NK-92 (cell line): ENCODE results near the gene LILRA6.
"Not testable (repeated sequence)": the region's sequence is repeated elsewhere in the genome, so short reads cannot be mapped to it uniquely, and the experiment has no call there.

ENCODE experiments used
- DNase-seq: peaks from one replicate; lab custom pipeline; 2025; ENCODE audit not compliant: unreplicated experiment; lab: John Stamatoyannopoulos, UW

Gene LILRA6

DNA sequence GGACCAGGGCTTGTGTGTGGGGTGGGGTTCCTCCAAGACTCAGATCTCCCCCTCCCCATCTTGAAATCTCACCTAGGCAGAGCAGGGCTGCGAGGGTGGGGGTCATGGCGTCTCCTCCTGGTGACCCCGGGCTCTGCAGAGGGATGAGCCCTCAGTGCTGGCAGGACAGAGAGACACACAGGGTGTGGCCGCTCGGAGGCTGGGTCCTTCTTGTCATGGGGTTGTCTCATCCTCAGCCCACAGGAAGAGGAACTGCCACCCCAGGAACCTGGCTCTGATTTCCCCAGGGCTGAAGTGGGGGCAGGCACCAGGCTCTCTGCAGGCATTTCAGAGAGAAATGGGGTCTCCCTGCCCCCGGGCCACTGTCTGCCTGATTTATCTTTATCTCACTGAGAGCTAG, at the start of gene LILRA6:
TSS of gene LILRA6 (minus strand) at position 145 of the 400 bp plus-strand sequence.
- not testable (repeated sequence) for DNase-seq

DNA sequence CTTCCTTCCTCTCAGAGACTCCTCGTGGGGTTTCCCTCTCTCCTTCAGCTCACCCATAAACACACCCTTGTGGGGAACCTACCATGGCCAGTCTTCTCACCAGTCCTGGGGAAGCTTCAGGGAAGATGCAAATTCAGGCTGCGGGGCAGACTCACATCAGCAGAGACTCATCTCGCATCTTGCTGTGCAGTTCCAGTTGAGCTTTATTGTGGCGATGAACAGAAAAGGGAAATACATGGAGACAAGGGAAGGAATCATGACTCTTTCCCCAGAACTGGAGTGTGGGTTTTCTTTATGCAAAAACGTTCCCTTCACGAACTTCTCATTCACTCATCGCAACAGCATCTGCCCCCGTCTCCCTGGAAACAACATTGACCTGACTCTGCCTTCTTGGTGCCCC, 46.6 kb upstream of the LILRA6 start:
- not testable (repeated sequence) for DNase-seq

DNA sequence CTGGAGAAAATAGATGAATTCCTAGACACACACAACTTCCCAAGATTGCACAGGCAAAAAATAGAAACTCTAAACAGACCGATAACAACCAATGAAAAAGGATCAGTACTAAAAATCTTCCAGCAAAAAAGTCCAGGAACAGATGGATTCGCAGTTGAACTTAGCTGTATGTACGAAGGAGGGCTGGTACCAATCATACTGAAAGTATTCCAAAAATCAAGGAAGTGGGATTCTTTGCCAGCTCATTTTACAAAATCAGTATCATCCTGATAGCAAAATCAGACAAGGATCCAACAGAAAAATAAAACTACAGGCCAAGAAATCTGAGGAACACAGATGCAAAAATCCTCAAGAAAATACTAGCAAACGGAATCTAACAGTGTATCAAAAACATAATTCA, 44.9 kb upstream of the LILRA6 start:
- DNase-seq = no peak

DNA sequence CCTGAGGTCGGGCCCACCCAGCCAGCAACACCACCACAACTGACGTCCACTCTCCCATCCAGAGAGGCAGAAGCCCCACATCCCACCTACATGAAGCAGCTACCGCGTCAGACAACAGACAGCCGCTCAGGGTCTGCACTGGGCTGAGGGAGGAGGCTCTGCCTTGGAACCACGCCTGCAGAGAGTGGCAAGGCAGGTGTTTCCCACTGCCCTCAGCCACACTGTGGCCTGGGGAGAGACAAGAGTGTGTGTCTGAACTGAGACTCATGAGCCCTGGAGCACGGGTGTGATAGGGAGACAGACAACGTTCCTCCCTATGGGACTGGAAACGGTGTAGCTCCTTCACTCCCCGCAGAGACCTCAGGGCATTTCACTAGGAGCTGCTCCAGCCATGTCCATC, 43.7 kb upstream of the LILRA6 start:
- not testable (repeated sequence) for DNase-seq

DNA sequence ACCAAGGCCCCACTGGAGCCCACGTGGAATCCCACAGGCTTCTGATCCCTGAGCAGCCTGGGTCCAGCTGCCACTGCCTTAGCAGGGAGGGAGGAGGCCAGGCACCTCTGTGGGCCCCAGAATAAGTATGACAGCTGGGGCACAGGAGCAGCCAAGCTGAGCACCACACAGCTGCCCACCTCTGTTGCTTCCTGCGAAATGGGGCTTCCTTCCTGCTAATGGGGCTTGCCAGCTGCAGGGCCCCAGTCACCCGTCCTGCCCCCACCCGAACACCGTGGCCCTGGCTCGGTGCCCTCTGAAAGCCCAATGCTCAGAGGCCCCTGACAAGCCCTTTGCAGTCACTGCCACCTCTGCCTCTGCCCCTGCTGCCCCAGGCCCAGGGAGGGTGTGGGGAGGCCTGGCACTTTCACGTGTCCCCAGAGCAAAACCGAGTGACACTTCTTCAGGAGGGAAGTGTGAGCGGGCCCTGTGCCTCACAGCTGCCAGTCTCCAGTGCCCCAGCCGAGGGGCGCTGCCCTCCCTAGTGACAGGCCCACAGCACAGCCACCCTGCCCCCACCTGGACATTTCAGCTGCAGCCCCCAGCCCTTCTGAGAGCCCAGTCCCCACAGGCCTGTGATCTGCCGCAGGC, 43.0 kb upstream of the LILRA6 start:
- DNase-seq = not testable (repeated sequence)

DNA sequence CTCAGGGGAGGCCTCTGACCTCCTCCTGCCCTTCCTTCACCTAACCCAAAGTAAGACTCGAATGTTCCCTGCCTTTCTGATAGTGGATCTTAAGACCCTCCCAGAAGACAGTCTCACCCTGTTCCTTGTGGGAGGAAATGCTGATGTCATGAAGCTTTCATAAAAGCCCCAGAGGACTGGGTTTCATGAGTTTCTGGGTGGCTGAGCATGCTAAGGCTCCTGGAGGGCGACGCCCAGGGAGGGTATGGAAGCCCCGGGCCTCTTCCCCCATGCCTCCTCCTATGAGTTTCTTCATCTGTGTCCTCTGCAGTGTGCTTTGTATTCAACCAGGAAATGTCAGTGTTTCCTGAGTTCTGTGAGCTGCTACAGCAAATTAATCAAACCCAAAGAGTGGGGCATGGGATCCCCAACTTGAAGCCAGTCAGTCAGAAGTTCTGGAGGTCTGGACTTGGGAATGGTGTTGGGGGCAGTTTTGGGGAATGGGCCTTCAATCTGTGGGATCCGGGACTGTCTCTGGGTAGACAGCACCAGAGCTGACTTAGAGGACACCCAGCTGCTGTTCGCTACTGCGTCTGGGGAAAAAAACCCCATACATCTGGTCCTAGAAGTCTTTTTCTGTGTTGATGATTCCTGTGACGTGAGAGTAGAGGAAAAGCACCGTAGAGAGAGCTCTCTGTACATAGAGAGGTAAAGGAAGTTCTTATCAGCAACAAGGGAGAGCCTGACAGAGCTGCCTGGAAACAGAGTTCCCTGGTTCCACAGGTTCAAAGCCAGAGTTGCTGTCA, 40.3 kb upstream of the LILRA6 start:
- no peak for DNase-seq

DNA sequence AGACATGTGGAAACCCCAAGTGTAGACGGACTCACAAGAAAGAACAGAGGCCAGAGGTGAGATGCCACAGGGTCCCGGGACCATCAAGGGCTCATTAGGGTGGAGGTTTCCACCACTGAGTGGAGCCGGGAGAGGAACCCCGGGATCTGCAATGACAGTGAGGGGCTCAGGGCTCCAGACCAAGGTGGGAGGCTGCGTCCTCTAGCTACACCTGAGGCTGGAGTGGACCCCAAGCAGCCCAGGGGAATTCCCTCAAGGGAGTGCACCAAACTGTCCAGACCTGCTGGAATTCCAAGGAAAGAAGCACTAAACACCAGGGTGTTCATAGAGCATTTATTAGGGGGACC, 39.1 kb upstream of the LILRA6 start:
- DNase-seq = not testable (repeated sequence)

DNA sequence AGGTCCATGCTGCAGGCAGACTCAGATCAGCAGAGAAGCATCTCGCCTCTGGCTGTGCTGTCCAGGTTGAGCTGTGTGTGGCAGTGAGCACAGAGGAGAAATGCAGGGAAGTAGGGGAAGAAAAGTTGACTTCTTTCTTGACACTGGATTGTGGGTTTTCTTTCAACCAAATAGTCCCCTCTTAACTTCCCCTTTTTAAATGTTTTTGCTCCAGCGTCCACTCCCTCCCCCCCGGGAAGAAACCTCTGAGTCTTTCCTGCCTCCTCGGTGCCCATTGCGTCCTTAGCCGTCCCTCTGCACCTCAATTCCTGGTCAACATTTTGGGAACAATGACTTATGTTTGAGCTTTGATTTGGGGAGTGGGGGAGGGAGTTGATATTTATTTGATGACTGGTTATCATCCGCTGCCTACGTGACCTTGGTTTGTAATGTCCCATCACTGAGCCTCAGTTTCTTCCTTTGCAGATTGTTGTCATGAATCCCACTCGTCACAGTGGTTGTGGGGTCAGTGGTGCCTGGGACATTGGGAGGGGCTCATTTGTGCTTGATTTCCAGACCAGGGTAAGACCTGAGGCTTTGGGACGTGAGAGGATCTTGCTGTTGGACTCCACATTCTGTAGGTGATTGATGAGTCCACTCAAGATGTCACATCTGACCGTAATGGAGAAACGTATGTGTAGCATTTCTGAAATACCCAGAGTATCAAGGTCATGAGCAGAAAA, 38.6 kb upstream of the LILRA6 start, which contains the start of gene LILRB2:
TSS of gene LILRB2 (minus strand) at position 104 of the 722 bp plus-strand sequence. CDS start 614 bp downstream, outside the sequence.
- DNase-seq = no peak

DNA sequence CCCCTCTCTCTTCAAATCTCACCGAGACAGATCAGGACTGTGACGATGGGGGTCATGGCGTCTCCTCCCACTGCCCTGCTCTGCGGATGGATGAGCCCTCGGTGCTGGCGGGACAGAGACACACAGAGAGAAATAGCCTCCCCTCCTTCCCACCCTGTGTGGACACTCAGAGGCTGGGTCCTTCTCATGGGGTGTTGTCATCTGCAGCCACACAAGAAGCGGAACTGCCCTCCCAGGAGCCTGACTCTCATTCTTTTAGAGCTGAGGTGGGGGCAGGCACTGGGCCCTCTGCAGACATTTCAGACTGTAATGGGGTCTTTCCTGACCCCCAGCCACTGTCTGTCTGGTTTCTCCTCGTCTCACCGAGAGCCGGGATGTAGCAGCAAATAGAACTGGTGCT, 37.9 kb upstream of the LILRA6 start:
- DNase-seq = not testable (repeated sequence)

DNA sequence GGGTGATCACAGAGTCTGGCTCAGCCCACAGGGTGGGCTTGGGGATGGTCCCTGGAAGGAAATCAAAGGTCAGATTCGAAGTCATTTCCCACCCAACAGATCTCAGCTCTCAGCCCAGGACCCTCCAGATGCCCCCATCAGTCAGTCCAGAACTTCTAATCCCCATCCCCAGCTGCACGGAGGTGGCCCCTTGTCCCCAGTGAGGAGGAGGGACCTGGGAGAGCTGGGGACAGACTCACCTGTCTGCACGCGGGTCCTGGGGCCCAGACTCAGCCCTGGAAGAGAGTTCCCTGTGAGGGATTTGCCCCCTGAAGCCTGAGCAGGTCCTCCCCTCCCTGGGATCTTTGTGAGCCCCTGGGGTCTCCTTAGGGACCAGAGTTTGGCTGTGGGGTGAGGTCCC, 37.4 kb upstream of the LILRA6 start:
- DNase-seq = not testable (repeated sequence)

DNA sequence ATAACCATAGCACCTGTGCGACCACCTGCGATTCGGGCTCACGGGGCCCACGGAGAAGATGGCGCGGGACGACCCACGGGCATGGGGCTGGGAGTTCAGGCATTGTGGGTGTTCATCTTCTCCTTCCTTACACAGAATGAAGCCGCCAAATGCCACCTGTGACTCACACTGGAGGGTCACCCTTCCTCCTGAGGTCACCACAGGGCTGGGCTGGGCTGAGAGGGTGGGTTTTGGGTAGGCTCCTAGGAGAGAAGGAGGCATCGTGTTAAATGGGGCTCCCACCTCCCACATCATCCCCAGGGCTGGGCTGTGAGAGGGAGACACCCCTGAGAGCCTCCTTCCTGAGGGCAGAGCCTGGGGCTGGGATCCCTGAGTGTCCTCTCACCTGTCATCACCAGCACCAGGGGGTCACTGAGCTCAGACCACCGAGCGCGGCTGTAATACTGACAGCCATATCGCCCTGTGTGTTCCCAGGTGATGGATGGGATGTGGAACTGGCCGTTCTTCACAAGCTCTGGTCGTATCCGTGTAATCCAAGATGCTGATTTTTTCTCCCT, 36.9 kb upstream of the LILRA6 start:
- DNase-seq = no peak

DNA sequence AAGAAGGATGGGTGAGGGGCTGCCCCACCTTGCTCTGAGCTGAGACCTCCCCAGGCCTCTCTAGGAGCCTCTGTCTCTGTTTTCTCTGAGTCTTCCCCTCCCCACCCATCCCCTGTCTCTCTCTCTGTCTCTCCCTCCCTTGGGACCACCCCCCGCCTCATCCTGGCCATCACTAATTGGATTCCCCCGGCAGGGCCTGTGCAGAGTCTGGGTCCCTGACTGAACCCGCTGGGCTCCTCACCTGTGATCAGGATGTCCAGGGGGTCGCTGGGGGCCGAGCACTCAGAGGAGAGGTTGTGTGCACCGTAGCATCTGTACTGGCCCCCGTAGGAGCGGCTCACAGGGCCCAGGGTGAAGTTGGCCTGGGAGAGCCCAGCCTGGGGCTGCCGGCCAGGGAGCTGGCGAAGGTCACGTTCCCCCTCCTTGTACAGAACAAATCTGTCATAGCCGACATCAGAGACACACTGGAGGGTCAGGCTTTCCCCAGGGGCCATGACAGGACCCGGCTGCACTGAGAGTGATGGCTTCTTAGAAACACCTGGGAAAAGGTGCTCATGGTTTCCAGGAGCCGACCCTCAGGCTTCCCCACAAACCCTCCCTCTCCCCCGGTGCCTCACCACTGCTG, 36.1 kb upstream of the LILRA6 start:
- DNase-seq = not testable (repeated sequence)

DNA sequence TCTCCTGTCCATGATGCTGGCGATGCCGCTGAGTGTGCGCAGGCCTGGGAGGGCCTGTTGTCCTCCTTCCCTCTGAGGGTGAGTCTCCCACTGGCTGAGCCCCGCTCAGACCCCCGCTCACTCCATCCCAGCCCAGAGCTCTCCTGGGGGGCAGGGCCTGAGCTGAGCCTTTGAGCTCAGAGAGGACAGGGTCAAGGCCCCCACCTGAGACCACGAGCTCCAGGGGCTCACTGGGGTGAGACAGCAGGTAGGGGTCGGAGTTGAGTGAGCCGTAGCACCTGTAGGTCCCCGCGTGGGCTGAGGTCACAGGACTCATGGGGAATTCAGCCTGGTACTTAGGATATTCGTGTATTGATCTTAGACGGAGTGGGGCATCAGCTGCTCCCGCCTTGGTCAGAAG, 35.5 kb upstream of the LILRA6 start:
- not testable (repeated sequence) for DNase-seq

DNA sequence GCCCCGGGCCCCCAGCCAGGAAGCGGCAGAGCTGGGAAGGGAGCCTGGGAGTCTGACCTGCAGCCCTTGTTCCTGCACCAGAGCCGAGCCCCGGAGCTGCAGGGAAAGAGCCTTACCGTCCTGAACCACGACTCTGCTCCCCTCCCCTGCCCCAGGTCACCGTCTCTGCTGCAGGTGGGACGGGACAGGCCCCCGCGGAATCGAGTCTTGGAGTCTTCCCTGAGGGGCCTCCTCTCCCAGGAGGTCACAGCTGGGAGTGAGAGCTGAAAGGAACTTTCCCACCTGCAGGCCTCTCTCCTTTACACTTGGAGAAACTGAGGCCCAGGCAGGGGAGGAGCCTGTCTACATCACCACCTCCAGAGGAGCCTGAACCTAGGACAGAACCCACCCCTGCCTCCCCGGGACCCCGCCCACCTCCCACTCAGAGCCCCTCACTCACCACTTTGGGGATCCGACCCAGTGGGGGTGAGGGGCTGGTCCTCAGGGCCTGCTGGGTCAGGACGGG, 34.6 kb upstream of the LILRA6 start:
- not testable (repeated sequence) for DNase-seq

DNA sequence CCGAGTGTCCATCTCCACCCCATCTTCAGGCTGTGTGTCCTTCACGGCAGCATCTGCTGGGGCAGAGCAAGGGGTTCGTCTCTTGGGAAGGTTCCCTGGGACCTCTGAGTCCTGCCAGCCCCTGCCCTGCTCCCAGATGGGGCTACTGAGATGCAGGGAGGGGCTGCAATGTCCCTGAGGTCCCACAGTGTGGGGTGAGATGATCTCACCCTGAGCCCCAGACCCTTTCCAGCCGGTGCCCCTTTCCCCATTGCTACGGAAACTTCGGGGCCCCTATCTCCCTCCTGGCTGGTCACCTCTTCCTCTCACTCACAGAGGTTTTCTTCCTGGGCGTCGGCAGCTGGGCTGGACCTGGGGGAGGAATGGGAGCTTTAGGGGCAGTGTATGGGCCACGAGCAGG, 33.4 kb upstream of the LILRA6 start:
- no peak for DNase-seq

DNA sequence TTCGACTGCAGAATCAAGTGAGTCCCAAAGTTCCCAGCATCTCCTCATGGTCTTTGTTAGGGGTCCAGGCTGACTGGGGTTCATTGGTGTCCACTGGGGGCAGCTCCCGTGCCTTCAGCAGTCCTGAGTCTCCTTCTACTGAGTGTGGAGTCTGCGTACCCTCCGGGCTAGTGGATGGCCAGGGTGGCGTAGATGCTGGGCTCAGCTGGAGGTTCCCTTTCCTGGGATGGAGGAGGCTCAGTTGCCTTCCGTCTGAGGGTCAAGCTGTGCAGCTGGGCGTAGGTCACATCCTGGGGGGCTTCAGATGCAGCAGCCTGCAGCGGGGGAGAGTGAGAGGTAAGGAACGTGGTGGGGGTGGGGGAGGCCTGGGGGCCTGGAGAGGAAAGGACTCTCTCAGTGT, 31.9 kb upstream of the LILRA6 start:
- DNase-seq = not testable (repeated sequence)

DNA sequence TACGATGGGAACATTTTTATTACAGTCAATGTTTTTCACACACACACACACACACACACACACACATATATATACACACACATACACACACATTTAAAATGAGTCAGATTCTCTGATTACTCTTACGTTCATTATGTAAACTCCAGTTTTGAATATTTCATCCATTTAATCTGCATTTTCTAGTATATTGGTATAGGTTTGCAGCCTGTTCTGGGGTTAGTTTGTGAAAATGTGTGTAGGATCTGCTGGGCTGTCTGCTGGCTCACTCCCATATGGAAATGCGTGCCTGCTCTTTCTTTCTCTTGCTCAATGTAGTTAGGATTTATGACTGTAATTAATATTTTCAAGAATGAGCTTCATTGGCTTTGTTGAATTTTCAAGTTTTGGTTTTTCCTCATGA, 31.2 kb upstream of the LILRA6 start:
- no peak for DNase-seq

DNA sequence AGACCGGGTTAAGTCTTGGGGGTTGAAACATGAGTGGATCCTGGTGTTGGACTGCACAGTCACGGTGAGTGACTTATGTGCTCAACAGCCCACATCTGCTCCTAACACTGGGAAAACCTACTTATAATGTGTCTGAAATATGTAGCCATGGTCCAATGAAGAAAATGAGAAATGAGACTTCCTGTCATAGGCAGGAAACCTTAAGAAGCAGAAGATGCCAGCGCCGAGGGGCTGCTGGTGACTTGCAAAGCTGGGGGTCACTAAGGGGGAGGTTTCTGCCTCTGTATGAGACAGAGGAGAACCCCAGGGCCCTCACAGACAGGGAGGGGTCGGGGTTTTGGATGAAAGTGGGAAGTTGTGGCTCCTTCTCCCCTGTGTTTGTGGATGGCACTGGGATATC, 29.6 kb upstream of the LILRA6 start:
- DNase-seq = not testable (repeated sequence)

DNA sequence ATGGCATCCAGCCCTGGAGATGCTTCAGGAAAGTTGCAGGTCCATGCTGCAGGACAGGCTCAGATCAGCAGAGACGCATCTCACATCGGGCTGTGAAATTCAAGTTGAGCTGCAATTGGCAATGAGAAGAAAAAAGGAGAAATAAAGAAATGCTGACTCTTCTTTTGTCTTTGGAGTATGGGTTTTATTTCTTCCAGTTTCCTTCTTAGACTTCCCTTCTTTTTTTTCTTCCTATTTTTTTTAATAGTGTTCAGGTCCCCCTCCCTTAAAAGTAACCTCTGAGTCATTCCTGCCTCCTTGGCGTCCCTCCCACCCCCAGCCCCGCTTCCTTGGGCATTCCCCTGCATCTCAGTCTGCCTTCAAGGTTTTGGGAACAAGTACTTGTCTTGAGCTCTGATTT, 29.0 kb upstream of the LILRA6 start:
- DNase-seq = not testable (repeated sequence)

DNA sequence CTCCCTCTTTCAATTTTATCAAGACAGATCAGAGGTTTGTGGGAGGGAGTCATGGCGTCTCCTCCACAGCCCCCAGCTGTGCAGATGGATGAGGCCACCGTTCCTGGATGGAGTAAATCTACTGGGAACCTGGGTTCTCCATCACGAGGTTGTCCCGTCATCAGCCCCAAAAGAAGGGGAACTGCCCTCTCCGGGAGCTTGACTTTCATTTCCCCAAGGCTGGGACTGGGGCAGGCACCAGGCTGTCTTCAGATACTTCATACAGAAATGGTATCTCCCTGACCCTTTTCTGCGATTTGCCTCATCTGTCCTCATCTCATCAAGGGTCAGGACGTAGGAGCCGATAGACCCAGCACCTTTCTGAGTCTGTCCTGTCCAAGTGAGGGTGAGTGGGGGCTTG, 28.5 kb upstream of the LILRA6 start:
- DNase-seq = no peak

DNA sequence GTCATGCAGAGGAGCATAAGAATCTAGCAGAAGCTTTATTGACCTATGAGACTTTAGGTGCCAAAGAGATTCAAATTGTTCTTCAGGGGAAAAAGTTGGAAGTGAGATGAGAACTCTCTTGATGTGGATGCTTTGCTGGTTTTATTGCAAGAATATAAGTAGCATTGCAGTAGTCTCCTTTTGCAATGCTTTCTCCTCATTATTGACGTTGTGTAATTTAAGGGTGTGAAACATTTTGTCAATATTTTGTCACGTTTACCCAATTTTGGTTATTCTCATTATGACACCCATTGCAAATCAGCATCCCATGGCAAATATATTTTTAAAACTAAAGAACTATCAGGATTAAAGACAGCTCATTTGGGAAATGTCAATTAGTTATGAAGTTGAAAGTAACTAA, 26.3 kb upstream of the LILRA6 start:
- DNase-seq = no peak
